ENCODE measurements around the gene STK32C. TPM values are rescaled to one million over a fixed set of nuclear protein-coding genes. Genes with fewer than 3 reads are reported as not detected.

Gene STK32C
- total RNA-seq, 1 donor from 2014 or later = 12.2 TPM

- no peak overlapping the region for H3K4me3 ChIP-seq (ENCODE audit: low read depth, low read length)
- H3K36me3 ChIP-seq (ENCODE audit: control insufficient read depth, insufficient read depth, low read length) = no peaks in the 10 kb centered on the region
- H3K27me3 ChIP-seq (ENCODE audit: control insufficient read depth, insufficient read depth, low read length) = no peaks in the 10 kb centered on the region
- TF ChIP-seq CTCF (IDR thresholded peaks at IDR 0.05; ENCODE audit: insufficient read depth, low read length, poor library complexity, severe bottlenecking) = no peak
- DNase-seq (ENCODE audit: low read depth) = no peak
Measured at GRCh38 chr10:132241086-132241485, 66.7 kb downstream of the STK32C start.

GRCh38 chr10:132240581-132240980, 67.2 kb downstream of the STK32C start:
- no peak for TF ChIP-seq CTCF (IDR thresholded peaks at IDR 0.05; ENCODE audit: insufficient read depth, low read length, poor library complexity, severe bottlenecking)
- Histone ChIP-seq H3K4me3 (ENCODE audit: low read depth, low read length) (no peak overlapping the region), H3K36me3 (ENCODE audit: control insufficient read depth, insufficient read depth, low read length) (no peaks in the 10 kb centered on the region), H3K27me3 (ENCODE audit: control insufficient read depth, insufficient read depth, low read length) (no peaks in the 10 kb centered on the region)
- DNase-seq (ENCODE audit: low read depth) = no peak

- no peak for TF ChIP-seq CTCF (IDR thresholded peaks at IDR 0.05; ENCODE audit: insufficient read depth, low read length, poor library complexity, severe bottlenecking)
- no peaks in the 10 kb centered on the region for H3K27me3 ChIP-seq (ENCODE audit: control insufficient read depth, insufficient read depth, low read length)
- no peaks in the 10 kb centered on the region for H3K36me3 ChIP-seq (ENCODE audit: control insufficient read depth, insufficient read depth, low read length)
- DNase-seq (ENCODE audit: low read depth) = no peak
- no peak overlapping the region for H3K4me3 ChIP-seq (ENCODE audit: low read depth, low read length)
Measured at GRCh38 chr10:132240156-132240555, 67.6 kb downstream of the STK32C start.

GRCh38 chr10:132239126-132240031, 68.4 kb downstream of the STK32C start:
- no peak for TF ChIP-seq CTCF (IDR thresholded peaks at IDR 0.05; ENCODE audit: insufficient read depth, low read length, poor library complexity, severe bottlenecking)
- Histone ChIP-seq H3K36me3 (ENCODE audit: control insufficient read depth, insufficient read depth, low read length) (no peaks in the 10 kb centered on the region), H3K27me3 (ENCODE audit: control insufficient read depth, insufficient read depth, low read length) (no peaks in the 10 kb centered on the region), H3K4me3 (ENCODE audit: low read depth, low read length) (no peak overlapping the region)
- no peak for DNase-seq (ENCODE audit: low read depth)

GRCh38 chr10:132238371-132239125, 69.2 kb downstream of the STK32C start:
- TF ChIP-seq CTCF (IDR thresholded peaks at IDR 0.05; ENCODE audit: insufficient read depth, low read length, poor library complexity, severe bottlenecking) = no peak
- no peak for DNase-seq (ENCODE audit: low read depth)
- no peaks in the 10 kb centered on the region for H3K27me3 ChIP-seq (ENCODE audit: control insufficient read depth, insufficient read depth, low read length)
- no peak overlapping the region for H3K4me3 ChIP-seq (ENCODE audit: low read depth, low read length)
- H3K36me3 ChIP-seq (ENCODE audit: control insufficient read depth, insufficient read depth, low read length) = no peaks in the 10 kb centered on the region

Data from kidney epithelial cell (primary cell).